Left ventricle myocardium inferior (tissue), 1 donor: ENCODE measurements around the gene GAL3ST2. TPM values are rescaled to one million over a fixed set of nuclear protein-coding genes. Genes with fewer than 3 reads are reported as not detected.

Source experiments
- DNase-seq: peaks from one replicate; pipeline ENCODE4 v3.0.0-alpha.2; 2020
- H3K27ac ChIP-seq: fragments of 200-600 bp; replicated peaks from 2 replicates; pipeline ENCODE4 v1.8.0; 2021
- H3K27me3 ChIP-seq: fragments of 200-600 bp; 2 replicates; pipeline ENCODE4 v1.8.0; 2021; ENCODE audit warnings: low read depth
- H3K36me3 ChIP-seq: fragments of 200-600 bp; 2 replicates; pipeline ENCODE4 v1.8.0; 2021
- H3K4me1 ChIP-seq: fragments of 200-600 bp; 2 replicates; pipeline ENCODE4 v1.8.0; 2021
- H3K4me3 ChIP-seq: fragments of 200-600 bp; 2 replicates; pipeline ENCODE4 v1.8.0; 2021; ENCODE audit warnings: mild to moderate bottlenecking, moderate library complexity
- H3K9me3 ChIP-seq: fragments of 200-600 bp; replicated peaks from 2 replicates; pipeline ENCODE4 v1.8.0; 2021
- intact Hi-C: fragments of 100-400 bp; cut with micrococcal nuclease; formaldehyde crosslinking; loops from one replicate; pipeline ENCODE4 v1.11.0; 2022
- total RNA-seq: library from RNA; stranded (reverse); fragmentation: NEBNext Ultra II Directional; extraction: Animal tissue kit (Norgen Biotek cat#: 25700); gene quantifications from one replicate; pipeline ENCODE4 v1.2.1, GENCODE V29; 2021
- TF ChIP-seq, protein P1 (sequence below): fragments of 200-600 bp; IDR thresholded peaks from 2 replicates; pipeline ENCODE4 v1.8.0; 2021; ENCODE audit warnings: antibody characterized with exemption, mild to moderate bottlenecking, borderline replicate concordance
- donor health status: DM: no; HTN: yes; CAD: no; lungs with severe emphysema.

The GAL3ST2 gene
- total RNA-seq, 1 donor from 2014 or later, result not detected

DNA sequence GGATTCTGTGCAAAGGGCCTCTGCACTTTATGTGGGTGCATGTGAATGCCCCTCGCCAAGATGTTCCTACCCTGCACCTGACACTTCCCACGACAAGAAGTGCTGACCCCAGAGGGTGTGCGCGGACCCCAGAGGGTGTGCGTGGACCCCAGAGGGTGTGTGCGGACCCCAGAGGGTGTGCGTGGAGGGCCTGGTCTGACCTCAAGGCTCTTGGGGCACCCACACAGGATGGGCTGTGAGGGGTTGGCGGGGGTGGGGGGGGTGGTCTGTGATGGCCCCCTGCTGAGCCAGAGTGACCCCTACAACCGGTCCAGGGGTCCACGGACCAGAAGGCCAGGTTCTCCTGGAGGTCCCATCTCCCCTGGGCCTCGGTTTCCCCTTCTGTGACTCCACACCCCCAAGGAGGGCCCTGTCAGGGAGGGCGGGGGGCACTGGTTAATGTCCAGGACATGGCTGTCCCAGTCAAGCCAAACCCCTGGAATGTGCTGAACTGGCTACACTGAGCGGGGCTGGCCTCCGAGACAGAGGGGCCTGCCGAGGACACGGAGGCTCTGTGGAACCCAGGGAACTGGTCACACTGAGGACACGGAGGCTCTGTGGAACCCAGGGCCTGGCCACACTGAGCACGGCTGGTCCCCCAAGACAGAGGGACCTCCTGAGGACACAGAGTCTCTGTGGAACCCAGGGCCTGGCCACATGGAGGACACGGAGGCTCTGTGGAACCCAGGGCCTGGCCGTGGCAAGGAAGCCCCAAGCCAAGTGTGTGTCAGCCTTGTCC is 35.5 kb downstream of the GAL3ST2 start:
- intact Hi-C loops, result no loop called here
- Histone ChIP-seq H3K9me3 (no peaks in the 10 kb centered on the region), H3K27ac (no peak overlapping the region), H3K36me3 (no peaks in the 10 kb centered on the region), H3K4me3 (no peak overlapping the region), H3K27me3 (no peaks in the 10 kb centered on the region), H3K4me1 (peaks cover 30% of the 10 kb centered on the region)
- DNase-seq, result no peak
- TF ChIP-seq, protein P1, sequence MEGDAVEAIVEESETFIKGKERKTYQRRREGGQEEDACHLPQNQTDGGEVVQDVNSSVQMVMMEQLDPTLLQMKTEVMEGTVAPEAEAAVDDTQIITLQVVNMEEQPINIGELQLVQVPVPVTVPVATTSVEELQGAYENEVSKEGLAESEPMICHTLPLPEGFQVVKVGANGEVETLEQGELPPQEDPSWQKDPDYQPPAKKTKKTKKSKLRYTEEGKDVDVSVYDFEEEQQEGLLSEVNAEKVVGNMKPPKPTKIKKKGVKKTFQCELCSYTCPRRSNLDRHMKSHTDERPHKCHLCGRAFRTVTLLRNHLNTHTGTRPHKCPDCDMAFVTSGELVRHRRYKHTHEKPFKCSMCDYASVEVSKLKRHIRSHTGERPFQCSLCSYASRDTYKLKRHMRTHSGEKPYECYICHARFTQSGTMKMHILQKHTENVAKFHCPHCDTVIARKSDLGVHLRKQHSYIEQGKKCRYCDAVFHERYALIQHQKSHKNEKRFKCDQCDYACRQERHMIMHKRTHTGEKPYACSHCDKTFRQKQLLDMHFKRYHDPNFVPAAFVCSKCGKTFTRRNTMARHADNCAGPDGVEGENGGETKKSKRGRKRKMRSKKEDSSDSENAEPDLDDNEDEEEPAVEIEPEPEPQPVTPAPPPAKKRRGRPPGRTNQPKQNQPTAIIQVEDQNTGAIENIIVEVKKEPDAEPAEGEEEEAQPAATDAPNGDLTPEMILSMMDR, result no peak

DNA sequence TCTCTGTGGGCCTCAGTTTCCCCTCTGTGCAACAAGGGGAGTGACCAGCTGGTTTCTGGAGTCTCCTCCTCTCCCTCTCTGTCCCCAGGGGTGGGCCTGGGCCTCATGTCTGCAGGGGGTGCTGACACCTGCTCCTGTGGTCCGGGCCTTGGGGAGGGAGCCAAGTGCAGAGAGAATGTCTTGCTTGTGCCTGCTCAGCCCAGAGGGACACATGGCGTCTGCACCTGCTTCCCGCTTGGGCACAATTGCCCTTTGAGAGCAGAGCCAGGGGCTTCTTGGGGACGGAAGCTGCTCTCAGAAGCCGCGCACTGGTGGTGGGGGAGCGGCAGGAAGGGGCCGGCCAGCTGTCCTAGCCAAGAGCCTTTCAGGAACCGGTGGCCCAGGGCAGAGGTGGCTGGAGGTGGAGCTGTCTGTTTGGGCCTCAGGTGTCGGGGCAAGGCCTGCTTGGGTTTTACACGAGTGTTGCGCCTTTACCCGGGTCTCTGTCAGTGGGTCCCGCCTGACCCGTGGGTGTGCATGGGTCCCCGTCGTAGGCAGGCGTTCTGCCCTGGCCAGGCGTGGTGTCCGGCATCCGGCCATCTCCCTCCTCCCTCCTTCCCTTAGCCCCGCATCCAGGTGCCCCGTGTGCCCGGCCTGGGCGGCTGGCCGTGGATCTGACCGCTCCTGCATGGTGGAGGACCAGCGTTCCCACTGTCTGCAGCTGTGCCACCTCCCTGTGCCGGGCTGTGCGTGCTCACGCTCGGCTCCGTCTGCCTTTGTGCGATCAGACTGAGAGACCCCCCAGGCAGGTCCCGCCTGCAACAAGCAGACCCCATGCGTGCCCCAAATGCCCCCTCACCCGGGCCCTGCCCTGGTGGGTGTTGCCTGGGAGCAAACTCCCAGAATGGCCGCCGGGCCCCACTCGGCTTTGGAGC is 36.4 kb downstream of the GAL3ST2 start:
- Histone ChIP-seq H3K27ac (no peak overlapping the region), H3K4me1 (peaks cover 34% of the 10 kb centered on the region), H3K27me3 (no peaks in the 10 kb centered on the region), H3K9me3 (no peaks in the 10 kb centered on the region), H3K36me3 (no peaks in the 10 kb centered on the region), H3K4me3 (no peak overlapping the region)
- intact Hi-C loops, result no loop called here
- no peak for DNase-seq
- TF ChIP-seq, protein P1, result no peak

DNA sequence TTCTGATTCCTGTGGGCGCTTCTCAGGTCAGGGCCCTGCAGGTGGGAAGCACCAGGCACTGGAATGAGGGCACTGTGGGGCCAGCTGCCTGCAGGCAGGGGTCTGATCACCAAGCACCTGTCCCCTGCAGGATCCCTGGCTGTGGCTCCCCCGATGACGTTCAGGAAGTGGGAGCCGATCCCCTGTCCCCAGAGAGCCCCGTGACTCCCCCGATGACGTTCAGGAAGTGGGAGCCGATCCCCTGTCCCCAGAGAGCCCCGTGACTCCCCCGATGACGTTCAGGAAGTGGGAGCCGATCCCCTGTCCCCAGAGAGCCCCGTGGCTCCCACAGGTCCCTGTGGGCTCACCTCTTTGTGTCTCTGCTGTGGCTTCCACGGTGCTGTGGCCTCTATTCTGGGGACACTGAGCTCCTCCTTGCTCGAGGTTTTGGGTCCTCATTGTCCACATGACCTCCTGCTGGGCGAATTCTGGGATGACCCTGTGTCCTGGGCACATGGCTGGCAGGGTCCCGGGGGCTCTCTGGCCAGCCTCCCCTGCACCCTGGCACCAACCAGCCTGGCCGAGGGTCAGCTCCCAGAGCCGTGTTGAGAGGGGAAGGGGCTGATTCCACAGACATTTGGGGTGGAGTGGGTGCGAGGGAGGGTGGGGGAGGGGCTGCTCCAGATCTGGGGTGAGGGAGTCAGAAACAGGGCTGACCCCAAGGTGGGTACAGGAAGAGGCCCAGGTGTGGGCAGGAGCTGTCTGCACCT is 37.2 kb downstream of the GAL3ST2 start:
- intact Hi-C loops, result no loop called here
- H3K9me3 ChIP-seq, result no peaks in the 10 kb centered on the region
- TF ChIP-seq, protein P1, result no peak
- H3K4me1 ChIP-seq, result peaks cover 34% of the 10 kb centered on the region
- H3K27ac ChIP-seq, result no peak overlapping the region
- DNase-seq, result no peak
- H3K36me3 ChIP-seq, result no peaks in the 10 kb centered on the region
- H3K4me3 ChIP-seq, result no peak overlapping the region
- H3K27me3 ChIP-seq, result no peaks in the 10 kb centered on the region

DNA sequence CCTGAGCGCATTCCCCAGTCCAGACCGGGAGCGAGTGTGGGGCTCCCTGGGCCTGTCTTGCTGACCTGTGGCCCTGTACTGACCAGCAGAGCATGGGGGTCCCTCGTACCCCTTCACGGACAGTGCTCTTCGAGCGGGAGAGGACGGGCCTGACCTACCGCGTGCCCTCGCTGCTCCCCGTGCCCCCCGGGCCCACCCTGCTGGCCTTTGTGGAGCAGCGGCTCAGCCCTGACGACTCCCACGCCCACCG is 37.7 kb downstream of the GAL3ST2 start:
- H3K27me3 ChIP-seq, result no peaks in the 10 kb centered on the region

More for the DNA sequence above, 37.7 kb downstream of the GAL3ST2 start:
- no peaks in the 10 kb centered on the region for H3K9me3 ChIP-seq
- no peak overlapping the region for H3K27ac ChIP-seq
- H3K4me3 ChIP-seq, result no peak overlapping the region
- TF ChIP-seq, protein P1, result no peak
- no peaks in the 10 kb centered on the region for H3K36me3 ChIP-seq
- DNase-seq, result no peak
- peaks cover 33% of the 10 kb centered on the region for H3K4me1 ChIP-seq
- intact Hi-C loops, result no loop called here
